Parathyroid adenoma (tissue), 2 donors: ENCODE data around the gene DDX39B.

Experiments
- H2AFZ ChIP-seq: fragments of 300-600 bp; sonication (generic); one replicate; pipeline ENCODE4 v1.7.0; 2017; ENCODE audit warnings: antibody characterized with exemption, mild to moderate bottlenecking
- H3K27ac ChIP-seq: fragments of 300-600 bp; sonication (generic); one replicate; pipeline ENCODE4 v1.7.0; 2017
- H3K27me3 ChIP-seq: fragments of 300-600 bp; sonication (generic); one replicate; pipeline ENCODE4 v1.7.0; 2017; ENCODE audit warnings: low read length; ENCODE audit not compliant: control insufficient read depth, insufficient read depth
- H3K36me3 ChIP-seq: fragments of 300-600 bp; sonication (generic); one replicate; pipeline ENCODE4 v1.7.0; 2017; ENCODE audit warnings: low read length; ENCODE audit not compliant: control insufficient read depth, insufficient read depth
- H3K4me1 ChIP-seq: fragments of 300-600 bp; sonication (generic); one replicate; pipeline ENCODE4 v1.7.0; 2017; ENCODE audit warnings: control low read depth
- H3K4me2 ChIP-seq: fragments of 300-600 bp; sonication (generic); one replicate; pipeline ENCODE4 v1.7.0; 2017; ENCODE audit warnings: low read length
- H3K4me3 ChIP-seq: fragments of 300-600 bp; sonication (generic); one replicate; pipeline ENCODE4 v1.7.0; 2017; ENCODE audit warnings: low read depth, low read length
- H3K79me2 ChIP-seq: fragments of 300-600 bp; sonication (generic); one replicate; pipeline ENCODE4 v1.7.0; 2017; ENCODE audit warnings: control low read depth
- H3K9ac ChIP-seq: fragments of 300-600 bp; sonication (generic); one replicate; pipeline ENCODE4 v1.7.0; 2017; ENCODE audit warnings: mild to moderate bottlenecking
- H3K9me3 ChIP-seq: fragments of 300-600 bp; sonication (generic); one replicate; pipeline ENCODE4 v1.7.0; 2017; ENCODE audit warnings: low read length; ENCODE audit not compliant: control insufficient read depth
- CTCF ChIP-seq: fragments of 300-600 bp; sonication (generic); IDR thresholded peaks from one replicate; pipeline ENCODE4 v1.7.0; 2017; ENCODE audit warnings: antibody characterized with exemption, mild to moderate bottlenecking
- donor health status: primary hyperparathyroidism.

The DDX39B gene

DNA sequence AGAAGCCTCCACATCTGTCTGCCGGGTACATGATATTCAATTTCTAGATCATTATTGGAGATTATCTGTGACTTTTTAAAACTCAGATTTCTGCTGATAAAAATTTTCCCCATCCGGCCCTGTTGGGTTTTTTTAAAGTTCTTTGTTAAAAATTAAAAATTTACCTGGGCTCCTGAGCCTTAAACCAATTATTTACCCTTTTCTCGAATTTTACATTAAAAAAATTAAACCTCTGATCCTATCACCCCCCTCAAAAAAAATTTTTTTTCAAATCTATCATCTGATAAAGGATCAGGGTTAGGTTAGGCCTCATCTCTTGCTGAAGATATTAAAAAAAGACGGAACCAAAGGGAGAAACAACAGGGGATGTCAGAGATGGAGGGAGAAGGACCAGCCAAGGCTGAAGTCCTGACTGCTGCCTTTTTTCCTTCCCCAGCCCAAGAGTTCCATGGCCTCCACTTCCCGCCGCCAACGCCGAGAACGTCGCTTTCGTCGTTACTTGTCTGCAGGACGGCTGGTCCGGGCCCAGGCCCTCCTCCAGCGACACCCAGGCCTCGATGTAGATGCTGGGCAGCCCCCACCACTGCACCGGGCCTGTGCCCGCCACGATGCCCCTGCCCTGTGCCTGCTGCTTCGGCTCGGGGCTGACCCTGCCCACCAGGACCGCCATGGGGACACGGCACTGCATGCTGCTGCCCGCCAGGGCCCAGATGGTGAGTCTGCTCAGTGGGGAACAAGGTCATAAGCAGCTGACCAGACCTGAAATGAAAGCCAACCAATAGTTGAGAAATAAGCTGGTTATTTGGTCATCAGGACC, 6.1 kb upstream of the DDX39B start:
- Histone ChIP-seq H3K4me3 (peak overlapping the region; percentile 88), H3K27ac (peak overlapping the region; percentile 80), H3K9ac (no peak overlapping the region), H3K4me2 (peak overlapping the region; percentile 92), H3K27me3 (no peaks in the 10 kb centered on the region), H3K79me2 (peaks cover 23% of the 10 kb centered on the region), H3K9me3 (no peaks in the 10 kb centered on the region), H2AFZ (peak overlapping the region; percentile 75), H3K36me3 (no peaks in the 10 kb centered on the region), H3K4me1 (peaks cover 11% of the 10 kb centered on the region)
- TF ChIP-seq CTCF: no peak

GRCh38 chr6:31546958-31547726, 5.3 kb upstream of the DDX39B start, which contains the start of gene NFKBIL1:
Gene NFKBIL1 (plus strand): TSS chr6:31547608. CDS start chr6:31547695, 87 bp downstream.
- Histone ChIP-seq H3K4me2 (peak within 1 kb of the TSS; percentile 92), H3K9me3 (no peaks in the 10 kb centered on the region), H3K36me3 (no peaks in the 10 kb centered on the region), H3K79me2 (peaks cover 21% of the 10 kb centered on the region), H3K4me3 (peak within 1 kb of the TSS; percentile 88), H3K4me1 (peaks cover 15% of the 10 kb centered on the region), H3K9ac (no peak within 1 kb of the TSS), H3K27me3 (no peaks in the 10 kb centered on the region), H2AFZ (peak within 1 kb of the TSS; percentile 77), H3K27ac (peak within 1 kb of the TSS; percentile 80)
- no peak for TF ChIP-seq CTCF

DNA sequence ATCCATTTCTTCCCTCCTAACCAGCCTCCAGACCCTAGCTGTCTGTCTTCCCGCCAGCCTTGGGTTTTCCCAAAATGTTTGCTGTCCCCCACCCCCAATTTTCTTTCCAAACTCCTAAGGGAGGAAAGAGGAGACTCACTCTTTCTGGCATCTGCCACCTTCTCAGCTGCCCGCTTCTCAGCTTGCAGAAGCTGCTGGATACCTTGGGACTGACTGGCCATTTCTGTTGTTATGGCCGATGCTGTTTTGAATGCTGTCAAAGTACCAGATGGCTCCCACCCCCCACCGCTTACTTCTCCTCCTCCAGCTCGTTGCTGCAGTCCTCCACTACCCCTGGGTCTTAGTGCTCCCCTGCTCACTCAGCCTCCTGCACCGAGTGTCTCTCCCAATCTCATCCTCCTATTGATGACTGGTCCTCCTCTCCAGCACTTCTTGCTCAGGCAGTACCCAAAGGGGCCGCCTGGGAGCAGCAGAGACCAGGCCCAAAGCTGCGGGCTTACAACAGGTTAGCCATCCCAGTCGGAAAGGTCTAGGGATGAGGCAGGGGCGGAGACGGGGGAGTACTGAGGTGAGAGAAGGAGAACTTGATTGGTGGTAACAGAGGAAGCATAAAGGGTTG, 4.6 kb upstream of the DDX39B start, which contains the start of gene ATP6V1G2:
Gene ATP6V1G2 (minus strand): TSS at position 270 of the 619 bp plus-strand sequence. CDS start 49 bp downstream, at position 221.
- Histone ChIP-seq H3K27me3 (no peaks in the 10 kb centered on the region), H3K9ac (no peak within 1 kb of the TSS)

GRCh38 chr6:31545291-31545690, 3.5 kb upstream of the DDX39B start:
- Histone ChIP-seq H3K4me1 (peaks cover 18% of the 10 kb centered on the region), H3K27me3 (no peaks in the 10 kb centered on the region), H3K79me2 (peaks cover 32% of the 10 kb centered on the region), H3K36me3 (no peaks in the 10 kb centered on the region), H3K4me3 (no peak overlapping the region), H3K4me2 (no peak overlapping the region), H2AFZ (no peak overlapping the region), H3K9me3 (no peaks in the 10 kb centered on the region), H3K27ac (no peak overlapping the region), H3K9ac (no peak overlapping the region)
- TF ChIP-seq CTCF: no peak

More for the DNA sequence above, 4.6 kb upstream of the DDX39B start, which contains the start of gene ATP6V1G2:
- Histone ChIP-seq H3K27ac (peak within 1 kb of the TSS; percentile 80), H3K4me3 (peak within 1 kb of the TSS; percentile 88), H2AFZ (peak within 1 kb of the TSS; percentile 77), H3K79me2 (peaks cover 21% of the 10 kb centered on the region), H3K9me3 (no peaks in the 10 kb centered on the region), H3K36me3 (no peaks in the 10 kb centered on the region), H3K4me1 (peaks cover 15% of the 10 kb centered on the region), H3K4me2 (peak within 1 kb of the TSS; percentile 92)
- peak; percentile 99 for TF ChIP-seq CTCF
